Measurements from ENCODE around the gene FCHSD1. TPM values are rescaled to one million over a fixed set of nuclear protein-coding genes. Genes with fewer than 3 reads are reported as not detected.

Gene FCHSD1
- total RNA-seq, 1 experiment from 2014 or later = 41.4 TPM

- no peak overlapping the region for H3K27ac Mint-ChIP-seq (ENCODE audit: unreplicated experiment)
- intact Hi-C loops (cut with micrococcal nuclease; ENCODE audit: unreplicated experiment) = no loop called here
Measured at GRCh38 chr5:141651728-141652105, 499 bp upstream of the FCHSD1 start.

GRCh38 chr5:141649972-141650371 lies 1.2 kb downstream of the FCHSD1 start:
- no peaks in the 10 kb centered on the region for H3K9me3 Mint-ChIP-seq (ENCODE audit: low read depth, unreplicated experiment)
- peak overlapping the region; percentile 59 for H3K27ac Mint-ChIP-seq (ENCODE audit: unreplicated experiment)
- no peak for TF ChIP-seq CTCF (IDR thresholded peaks at IDR 0.05; ENCODE audit: unreplicated experiment)
- DNase-seq = no peak
- CTCF ChIA-PET = interaction anchor here (0.7 kb wide), 1 partner anchor 32 kb away, joined by 3 read pairs; no protein-coding TSS in a partner anchor
- peaks cover 10% of the 10 kb centered on the region for H3K4me1 Mint-ChIP-seq (ENCODE audit: low read depth, unreplicated experiment)
- H3K36me3 Mint-ChIP-seq (ENCODE audit: insufficient read depth, unreplicated experiment) = peaks cover 29% of the 10 kb centered on the region
- no TSS peak for BruUV-seq (replicated peaks)
- intact Hi-C loops (cut with micrococcal nuclease; ENCODE audit: unreplicated experiment) = no loop called here
- no peaks in the 10 kb centered on the region for H3K27me3 Mint-ChIP-seq (ENCODE audit: unreplicated experiment)
- H3K4me3 Mint-ChIP-seq (ENCODE audit: low read depth, unreplicated experiment) = peak overlapping the region; percentile 90

More at GRCh38 chr5:141651728-141652105, 499 bp upstream of the FCHSD1 start:
- TF ChIP-seq CTCF (IDR thresholded peaks at IDR 0.05; ENCODE audit: unreplicated experiment) = no peak
- no TSS peak for BruUV-seq (replicated peaks)
- CTCF ChIA-PET = interaction anchor here (0.7 to 1.1 kb wide), 2 partner anchors 8 to 138 kb away, joined by 3 to 4 read pairs; no protein-coding TSS in a partner anchor
- H3K27me3 Mint-ChIP-seq (ENCODE audit: unreplicated experiment) = no peaks in the 10 kb centered on the region
- H3K36me3 Mint-ChIP-seq (ENCODE audit: insufficient read depth, unreplicated experiment) = peaks cover 33% of the 10 kb centered on the region
- DNase-seq = no peak
- peaks cover 10% of the 10 kb centered on the region for H3K4me1 Mint-ChIP-seq (ENCODE audit: low read depth, unreplicated experiment)
- H3K9me3 Mint-ChIP-seq (ENCODE audit: low read depth, unreplicated experiment) = no peaks in the 10 kb centered on the region
- peak overlapping the region; percentile 90 for H3K4me3 Mint-ChIP-seq (ENCODE audit: low read depth, unreplicated experiment)

GRCh38 chr5:141649056-141649688 lies 2.0 kb downstream of the FCHSD1 start:
- Mint-ChIP-seq H3K9me3 (ENCODE audit: low read depth, unreplicated experiment) (no peaks in the 10 kb centered on the region), H3K27me3 (ENCODE audit: unreplicated experiment) (no peaks in the 10 kb centered on the region), H3K36me3 (ENCODE audit: insufficient read depth, unreplicated experiment) (peaks cover 33% of the 10 kb centered on the region), H3K4me1 (ENCODE audit: low read depth, unreplicated experiment) (peaks cover 10% of the 10 kb centered on the region), H3K27ac (ENCODE audit: unreplicated experiment) (peak overlapping the region; percentile 9), H3K4me3 (ENCODE audit: low read depth, unreplicated experiment) (no peak overlapping the region)
- CTCF ChIA-PET = interaction anchor here (0.7 kb wide), 1 partner anchor 32 kb away, joined by 3 read pairs; no protein-coding TSS in a partner anchor
- intact Hi-C loops (cut with micrococcal nuclease; ENCODE audit: unreplicated experiment) = no loop called here
- no peak for DNase-seq
- no peak for TF ChIP-seq CTCF (IDR thresholded peaks at IDR 0.05; ENCODE audit: unreplicated experiment)
- no TSS peak for BruUV-seq (replicated peaks)

GRCh38 chr5:141647851-141648250 lies 3.4 kb downstream of the FCHSD1 start:
- Mint-ChIP-seq H3K27me3 (ENCODE audit: unreplicated experiment) (no peaks in the 10 kb centered on the region), H3K4me1 (ENCODE audit: low read depth, unreplicated experiment) (peaks cover 10% of the 10 kb centered on the region), H3K27ac (ENCODE audit: unreplicated experiment) (no peak overlapping the region), H3K4me3 (ENCODE audit: low read depth, unreplicated experiment) (no peak overlapping the region), H3K9me3 (ENCODE audit: low read depth, unreplicated experiment) (no peaks in the 10 kb centered on the region), H3K36me3 (ENCODE audit: insufficient read depth, unreplicated experiment) (peaks cover 37% of the 10 kb centered on the region)
- TF ChIP-seq CTCF (IDR thresholded peaks at IDR 0.05; ENCODE audit: unreplicated experiment) = no peak
- intact Hi-C loops (cut with micrococcal nuclease; ENCODE audit: unreplicated experiment) = no loop called here
- no peak for DNase-seq
- CTCF ChIA-PET = no interaction called here
- no TSS peak for BruUV-seq (replicated peaks)
